ENCODE measurements around the gene ATL3.
"Not testable (repeated sequence)": the region's sequence is repeated elsewhere in the genome, so short reads cannot be mapped to it uniquely, and the experiment has no call there.

The ATL3 gene

DNA sequence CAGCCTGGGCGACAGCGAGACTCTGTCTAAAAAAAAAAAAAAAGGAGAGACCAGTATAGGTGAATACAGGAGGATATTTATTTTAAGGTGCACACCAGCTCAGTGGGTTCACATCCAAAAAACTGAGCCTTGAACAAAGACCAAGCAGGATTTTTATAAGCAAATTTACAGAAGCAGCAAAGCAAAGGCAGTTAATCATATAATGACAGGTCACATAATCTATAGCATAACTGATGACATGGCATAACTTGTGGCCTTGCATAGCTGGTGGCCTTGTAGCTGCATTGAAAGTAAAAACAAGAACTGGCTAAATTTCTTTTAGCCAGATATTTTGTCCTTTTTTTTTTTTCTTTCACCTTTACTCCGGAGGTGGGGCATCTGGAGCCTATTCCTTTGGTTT, 54.2 kb downstream of the ATL3 start:
- DNase-seq: no peak

DNA sequence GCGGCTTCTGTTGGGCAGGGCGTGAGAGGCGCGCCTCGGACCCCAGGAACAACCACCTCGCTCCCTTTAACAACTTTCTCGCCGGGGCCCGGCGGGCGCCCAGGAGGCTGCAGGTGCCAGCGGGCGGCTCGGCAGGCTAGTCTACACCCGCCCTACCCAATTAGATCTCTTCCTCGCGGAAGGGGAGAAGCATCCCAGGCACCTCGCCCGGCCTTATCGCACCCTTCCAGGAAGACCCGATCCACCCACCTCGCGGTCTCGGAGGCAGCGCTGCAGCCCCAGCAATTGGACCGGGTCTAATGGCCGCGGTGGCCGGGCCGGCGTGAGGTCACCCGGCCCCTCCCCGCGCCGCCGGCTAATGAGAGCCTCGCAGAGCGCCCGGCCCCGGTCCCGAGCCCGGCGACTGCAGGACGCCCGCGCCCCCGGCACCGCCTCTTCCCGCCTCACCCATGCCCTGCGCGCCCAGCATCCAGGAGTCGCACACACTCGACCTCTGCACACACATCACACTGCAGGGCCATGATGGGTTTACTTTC, 57.0 kb downstream of the ATL3 start, which contains the start of gene PLAAT3:
Gene PLAAT3, minus strand, starts transcription at position 298 of the 536 bp plus-strand sequence. CDS start 419 bp downstream, outside the sequence.
- peak; percentile 45 for DNase-seq

- DNase-seq: peak; percentile 37
Observed at GRCh38 chr11:63613517-63614135, 57.5 kb downstream of the ATL3 start.

- DNase-seq: no peak
Observed at GRCh38 chr11:63612181-63612580, 59.0 kb downstream of the ATL3 start.

DNA sequence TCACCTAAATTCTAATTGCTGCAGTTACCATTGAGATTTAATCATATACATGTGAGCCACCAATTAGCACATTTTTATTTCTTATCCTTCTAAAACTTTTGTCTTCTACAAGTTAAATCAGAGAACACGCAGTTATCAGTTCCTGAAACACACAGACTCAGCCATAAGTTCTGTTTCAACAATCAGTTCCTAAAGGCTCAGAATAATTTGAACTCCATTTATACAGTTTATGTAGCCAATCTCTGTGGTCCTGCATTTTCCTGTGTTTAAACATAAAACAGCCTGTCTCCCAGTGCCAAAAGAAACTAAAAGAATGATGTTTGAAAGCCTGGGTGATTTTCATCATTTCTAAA, 59.8 kb downstream of the ATL3 start:
- DNase-seq: no peak

GRCh38 chr11:63610604-63611394, 60.4 kb downstream of the ATL3 start:
- peak; percentile 35 for DNase-seq

GRCh38 chr11:63609971-63610580, 61.1 kb downstream of the ATL3 start:
- no peak for DNase-seq

DNA sequence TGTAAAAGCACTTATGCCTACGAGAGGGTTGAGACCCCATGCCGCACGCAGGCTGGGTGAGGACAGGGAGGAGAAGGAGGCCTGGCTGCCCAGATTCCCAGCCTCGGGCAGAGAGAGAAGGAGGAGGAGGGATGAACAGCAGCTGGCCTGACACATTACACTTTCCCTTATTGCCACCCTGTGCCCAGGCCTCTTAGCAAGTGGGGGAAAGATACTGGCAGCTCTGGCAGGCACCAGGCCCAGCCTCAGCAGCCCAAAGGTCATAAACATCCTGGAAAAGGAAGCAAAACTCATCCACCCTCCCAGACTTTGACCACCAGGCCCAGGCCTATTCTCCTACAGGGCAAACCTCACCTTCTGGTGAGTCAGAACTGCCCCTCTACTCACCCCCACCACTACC, 61.6 kb downstream of the ATL3 start:
- DNase-seq: no peak

DNA sequence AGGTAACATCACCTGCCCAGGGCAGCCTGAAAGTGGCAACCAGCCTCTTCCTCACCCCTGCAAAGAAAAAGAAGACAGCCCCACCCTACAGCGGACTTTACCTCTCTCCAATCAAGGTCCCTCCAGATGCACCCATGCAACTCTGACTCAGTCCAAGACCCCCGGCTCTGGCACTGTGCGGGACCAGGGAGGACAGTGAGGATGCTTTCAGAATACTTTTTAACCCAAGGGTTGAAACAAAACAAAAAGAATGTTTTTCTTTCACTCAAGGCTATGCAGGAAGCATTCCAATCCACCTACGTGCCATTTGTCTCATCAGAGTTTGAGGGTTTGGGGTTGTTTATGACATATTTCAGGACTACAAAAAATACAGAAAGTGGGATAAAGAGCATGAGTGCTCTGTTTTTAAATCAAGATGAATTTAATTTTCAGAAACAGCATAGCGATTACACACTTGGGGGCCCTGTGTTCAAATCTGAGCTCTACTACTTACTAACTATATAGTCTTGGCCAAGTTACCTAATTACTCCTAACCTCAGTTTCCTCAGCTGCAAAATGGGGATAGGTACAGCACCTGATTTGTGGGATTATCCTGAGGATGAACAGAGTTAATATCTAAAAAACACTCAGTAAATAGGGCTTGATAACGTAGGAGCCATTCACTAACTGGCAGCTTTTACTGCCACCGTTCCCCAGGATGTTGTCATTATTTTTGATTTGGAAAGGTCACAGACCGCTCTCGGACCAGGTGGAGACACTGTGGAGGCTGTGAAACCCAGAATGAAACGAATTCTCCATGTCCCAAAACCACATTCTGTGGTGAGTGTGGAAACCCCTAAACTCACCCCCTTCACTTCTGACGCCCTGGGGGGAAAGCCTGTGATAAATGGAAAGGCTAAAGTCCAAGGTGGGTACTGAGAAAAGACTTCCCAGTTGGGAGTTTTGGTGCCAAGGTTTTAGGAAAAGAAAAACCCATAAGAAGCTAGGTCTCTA, 62.5 kb downstream of the ATL3 start:
- DNase-seq: no peak

GRCh38 chr11:63603180-63603518, 68.0 kb downstream of the ATL3 start:
- no peak for DNase-seq

- DNase-seq: not testable (repeated sequence)
Observed at GRCh38 chr11:63602290-63603179, 68.6 kb downstream of the ATL3 start.

- DNase-seq: no peak
Observed at GRCh38 chr11:63599211-63600122, 71.7 kb downstream of the ATL3 start.

GRCh38 chr11:63598556-63598955, 72.6 kb downstream of the ATL3 start:
- DNase-seq: no peak

GRCh38 chr11:63595296-63595695, 75.9 kb downstream of the ATL3 start:
- DNase-seq: no peak

GRCh38 chr11:63592975-63593395, 78.2 kb downstream of the ATL3 start:
- peak; percentile 32 for DNase-seq

DNA sequence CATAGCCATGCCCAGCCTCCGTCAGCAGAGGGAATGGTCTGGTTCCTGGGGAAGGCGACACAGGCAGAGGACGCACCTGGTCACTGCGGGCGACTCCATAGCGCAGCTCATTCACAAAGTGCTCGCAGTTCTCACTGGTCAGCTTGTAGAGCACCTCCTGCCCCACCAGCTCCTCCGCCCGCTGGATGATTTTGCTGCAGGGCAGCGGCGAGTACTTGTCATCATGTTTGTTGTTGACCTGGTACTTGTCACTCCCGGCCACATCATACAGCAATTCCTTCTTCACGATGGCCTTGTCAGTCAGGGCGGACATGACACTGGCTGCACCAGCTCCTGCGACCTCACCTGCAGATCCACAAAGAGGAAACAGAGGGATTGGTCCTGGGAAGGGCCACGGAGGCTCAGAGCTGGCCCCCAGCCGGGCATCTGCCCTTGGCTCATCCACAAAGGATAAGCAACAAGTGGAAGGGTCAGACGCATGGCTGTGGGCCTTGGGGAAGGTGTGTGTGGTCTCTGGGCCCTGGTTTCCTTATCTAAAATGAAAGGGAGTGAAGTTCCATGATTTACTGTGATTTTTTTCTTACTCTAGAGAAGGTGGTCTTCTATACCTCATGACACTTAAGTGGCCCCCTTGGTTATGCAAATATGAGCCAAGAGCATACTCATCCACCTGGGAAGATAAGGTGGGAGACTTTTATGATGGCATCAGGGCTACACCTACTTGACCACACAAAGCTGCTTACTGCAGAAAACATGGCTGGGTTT, 81.0 kb downstream of the ATL3 start:
- DNase-seq: no peak

- DNase-seq: no peak
Observed at GRCh38 chr11:63589000-63589399, 82.2 kb downstream of the ATL3 start.

GRCh38 chr11:63586451-63587166, 84.6 kb downstream of the ATL3 start:
- DNase-seq: no peak

DNA sequence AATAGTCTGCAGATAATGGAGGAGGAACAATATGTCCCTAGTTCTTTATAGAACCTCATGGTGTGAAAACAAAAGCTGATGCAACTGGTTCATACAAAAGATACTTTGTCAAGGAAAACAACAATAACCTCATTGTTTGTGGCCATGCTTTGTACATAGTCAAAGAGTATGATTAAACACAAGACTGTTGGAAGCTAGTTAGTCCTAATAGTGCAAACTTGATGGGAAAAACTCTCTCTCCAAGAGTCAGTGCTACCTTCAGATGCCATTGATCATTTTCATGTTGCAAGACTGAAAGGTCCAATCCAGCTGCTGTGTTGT, 87.9 kb downstream of the ATL3 start:
- DNase-seq: no peak

Measured in NCI-H2171 treated with DMSO at 0.1 percent for 48 hours (cell line).